HepG2 (cell line): ENCODE data around the gene BCL2. TPM values are rescaled to one million over a fixed set of nuclear protein-coding genes. Genes with fewer than 3 reads are reported as not detected.
A peak's percentile ranks its signal among the peaks of the same experiment; 100 is the strongest.

ENCODE experiments used
- CSRNP1 ChIP-seq: sonication (generic); formaldehyde crosslinking; IDR thresholded peaks from 2 replicates; pipeline ENCODE4 v1.8.1; 2023; ENCODE audit warnings: mild to moderate bottlenecking, missing genetic modification reagents
- E2F5 ChIP-seq: sonication (generic); formaldehyde crosslinking; conservative IDR thresholded peaks from 2 replicates; pipeline ENCODE4 v1.4.0; 2020; ENCODE audit warnings: missing genetic modification reagents
- FOXC1 ChIP-seq: sonication (generic); formaldehyde crosslinking; IDR thresholded peaks from 2 replicates; pipeline ENCODE4 v1.8.0; 2022; ENCODE audit warnings: mild to moderate bottlenecking, missing genetic modification reagents, borderline replicate concordance
- MXD3 ChIP-seq: IDR thresholded peaks from 2 replicates; pipeline ENCODE4 v1.6.1; 2016; ENCODE audit warnings: mild to moderate bottlenecking, missing biosample characterization, missing genetic modification reagents
- NR0B2 ChIP-seq: sonication (generic); formaldehyde crosslinking; IDR thresholded peaks from 2 replicates; pipeline ENCODE4 v1.4.0; 2020; ENCODE audit warnings: mild to moderate bottlenecking, missing genetic modification reagents
- ZBTB10 ChIP-seq: sonication (generic); formaldehyde crosslinking; IDR thresholded peaks from 2 replicates; pipeline ENCODE4 v1.4.0; 2020; ENCODE audit warnings: missing genetic modification reagents, borderline replicate concordance
- ZNF253 ChIP-seq: sonication (generic); formaldehyde crosslinking; IDR thresholded peaks from 2 replicates; pipeline ENCODE4 v1.8.0; 2022; ENCODE audit warnings: mild to moderate bottlenecking, missing genetic modification reagents, borderline replicate concordance
- ZNF318 ChIP-seq: sonication (generic); formaldehyde crosslinking; IDR thresholded peaks from 2 replicates; pipeline ENCODE4 v1.4.0; 2020; ENCODE audit warnings: mild to moderate bottlenecking, missing genetic modification reagents
- ZNF331 ChIP-seq: sonication (generic); formaldehyde crosslinking; IDR thresholded peaks from 2 replicates; pipeline ENCODE4 v1.4.0; 2020; ENCODE audit warnings: missing genetic modification reagents
- ZNF597 ChIP-seq: sonication (generic); formaldehyde crosslinking; IDR thresholded peaks from 2 replicates; pipeline ENCODE4 v1.5.0; 2020; ENCODE audit warnings: missing genetic modification reagents
- polyA plus RNA-seq, 8 experiments: library from polyadenylated mRNA; depleted of rRNA in 3 of 8; stranded (reverse) in 7 of 8; unstranded in 1 of 8; fragments of >200 nt; fragmentation: Illumina TruSeq in 4 of 8; extraction: Trizol in 4 of 8; gene quantifications; 2 replicates each; pipeline versions ENCODE4 v1.2.1 to v1.2.3, GENCODE V29; 2011 to 2016; ENCODE audit warnings: low read depth in 4 of 8, missing spikeins in 1 of 8, mixed read lengths in 1 of 8; ENCODE audit not compliant: insufficient read depth in 1 of 8
- total RNA-seq, 5 experiments: library from RNA; depleted of rRNA; stranded (reverse); fragments of >200 nt; fragmentation: Illumina TruSeq; extraction: Trizol; gene quantifications; 2 replicates each; pipeline ENCODE4 v1.2.3, GENCODE V29; 2016; ENCODE audit warnings: low read depth in 1 of 5

The BCL2 gene
- total and polyA plus RNA-seq, 2 of the 13 experiments (the other 11 are each of a cell fraction or from before 2014, with no cell fraction given) = 0.07 to 0.53 TPM

GRCh38 chr18:63367053-63367953 is 47.7 kb upstream of the BCL2 start, which contains the start of gene KDSR (continued):
- no peak for TF ChIP-seq MXD3 (CRISPR knock-in tag)
- TF ChIP-seq ZNF253 (CRISPR knock-in tag) = peak; percentile 57; the same call in 1 of the 2 replicates
- TF ChIP-seq ZNF597 (CRISPR knock-in tag) = no peak
- peak; percentile 83 for TF ChIP-seq ZNF331
- TF ChIP-seq ZBTB10 (CRISPR knock-in tag) = peak; percentile 78
- peak; percentile 94; the same call in 1 of the 2 replicates for TF ChIP-seq CSRNP1
- TF ChIP-seq NR0B2 (CRISPR knock-in tag) = no peak
- TF ChIP-seq E2F5 (CRISPR knock-in tag) = peak; percentile 70
- TF ChIP-seq ZNF318 = no peak
- TF ChIP-seq FOXC1 (CRISPR knock-in tag) = peak; percentile 94
